ENCODE measurements around the gene SFSWAP. TPM values are rescaled to one million over a fixed set of nuclear protein-coding genes. Genes with fewer than 3 reads are reported as not detected.

SFSWAP gene
- total RNA-seq, 1 donor from 2014 or later = 81.2 TPM

DNA sequence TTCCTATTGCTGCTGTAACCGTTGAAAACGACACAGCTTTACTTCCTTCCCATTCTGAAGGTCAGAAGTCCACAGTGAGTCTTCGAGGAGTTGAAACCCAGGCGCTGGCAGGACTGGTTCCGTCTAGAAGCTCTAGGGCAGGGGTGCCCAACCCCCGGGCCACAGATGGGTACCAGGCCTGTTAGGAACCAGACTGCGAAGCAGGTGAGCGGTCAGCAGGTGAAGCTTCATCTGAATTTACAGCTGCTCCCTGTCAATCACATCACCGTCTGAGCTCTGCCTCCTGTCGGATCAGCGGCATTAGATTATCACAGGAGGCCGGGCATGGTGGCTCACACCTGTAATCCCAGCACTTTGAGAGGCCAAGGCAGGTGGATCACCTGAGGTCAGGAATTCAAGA, 12.6 kb upstream of the SFSWAP start:
- DNase-seq = no peak
- Mint-ChIP-seq H3K27me3 (ENCODE audit: unreplicated experiment) (peaks cover 1% of the 10 kb centered on the region), H3K4me3 (ENCODE audit: unreplicated experiment) (no peak overlapping the region)

DNA sequence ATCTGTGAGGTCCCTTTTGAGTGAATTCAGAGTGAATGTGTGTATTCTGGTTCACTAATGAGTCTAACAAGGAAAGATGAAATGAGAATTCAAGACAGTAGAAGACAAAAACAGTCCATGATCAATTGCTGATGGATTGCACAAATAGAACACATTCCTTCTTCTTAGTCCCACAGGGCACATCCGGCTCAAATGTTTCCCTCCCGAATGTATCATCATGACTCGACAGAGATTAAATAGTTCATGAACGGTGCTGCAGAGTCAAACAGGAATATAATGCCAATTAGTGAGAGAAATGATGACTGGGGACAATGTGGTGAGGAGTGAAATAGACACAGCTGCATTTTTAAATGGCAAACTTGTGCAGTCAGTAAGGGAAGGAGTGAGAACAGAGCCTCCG, 11.5 kb upstream of the SFSWAP start:
- no peaks in the 10 kb centered on the region for H3K4me1 Mint-ChIP-seq (ENCODE audit: low read depth, unreplicated experiment)
- H3K4me3 Mint-ChIP-seq (ENCODE audit: unreplicated experiment) = no peak overlapping the region
- H3K27ac Mint-ChIP-seq (ENCODE audit: unreplicated experiment) = no peak overlapping the region
- no peak for DNase-seq
- TF ChIP-seq, protein P1, sequence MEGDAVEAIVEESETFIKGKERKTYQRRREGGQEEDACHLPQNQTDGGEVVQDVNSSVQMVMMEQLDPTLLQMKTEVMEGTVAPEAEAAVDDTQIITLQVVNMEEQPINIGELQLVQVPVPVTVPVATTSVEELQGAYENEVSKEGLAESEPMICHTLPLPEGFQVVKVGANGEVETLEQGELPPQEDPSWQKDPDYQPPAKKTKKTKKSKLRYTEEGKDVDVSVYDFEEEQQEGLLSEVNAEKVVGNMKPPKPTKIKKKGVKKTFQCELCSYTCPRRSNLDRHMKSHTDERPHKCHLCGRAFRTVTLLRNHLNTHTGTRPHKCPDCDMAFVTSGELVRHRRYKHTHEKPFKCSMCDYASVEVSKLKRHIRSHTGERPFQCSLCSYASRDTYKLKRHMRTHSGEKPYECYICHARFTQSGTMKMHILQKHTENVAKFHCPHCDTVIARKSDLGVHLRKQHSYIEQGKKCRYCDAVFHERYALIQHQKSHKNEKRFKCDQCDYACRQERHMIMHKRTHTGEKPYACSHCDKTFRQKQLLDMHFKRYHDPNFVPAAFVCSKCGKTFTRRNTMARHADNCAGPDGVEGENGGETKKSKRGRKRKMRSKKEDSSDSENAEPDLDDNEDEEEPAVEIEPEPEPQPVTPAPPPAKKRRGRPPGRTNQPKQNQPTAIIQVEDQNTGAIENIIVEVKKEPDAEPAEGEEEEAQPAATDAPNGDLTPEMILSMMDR (IDR thresholded peaks at IDR 0.05; ENCODE audit: partially characterized antibody, unreplicated experiment) = no peak
- H3K9me3 Mint-ChIP-seq (ENCODE audit: unreplicated experiment) = peaks cover 1% of the 10 kb centered on the region
- H3K27me3 Mint-ChIP-seq (ENCODE audit: unreplicated experiment) = no peaks in the 10 kb centered on the region
- peaks cover 8% of the 10 kb centered on the region for H3K36me3 Mint-ChIP-seq (ENCODE audit: unreplicated experiment)

More for the DNA sequence above, 12.6 kb upstream of the SFSWAP start:
- TF ChIP-seq, protein P1 (IDR thresholded peaks at IDR 0.05; ENCODE audit: partially characterized antibody, unreplicated experiment) = no peak
- Mint-ChIP-seq H3K9me3 (ENCODE audit: unreplicated experiment) (peaks cover 1% of the 10 kb centered on the region), H3K4me1 (ENCODE audit: low read depth, unreplicated experiment) (no peaks in the 10 kb centered on the region), H3K27ac (ENCODE audit: unreplicated experiment) (no peak overlapping the region), H3K36me3 (ENCODE audit: unreplicated experiment) (no peaks in the 10 kb centered on the region)

DNA sequence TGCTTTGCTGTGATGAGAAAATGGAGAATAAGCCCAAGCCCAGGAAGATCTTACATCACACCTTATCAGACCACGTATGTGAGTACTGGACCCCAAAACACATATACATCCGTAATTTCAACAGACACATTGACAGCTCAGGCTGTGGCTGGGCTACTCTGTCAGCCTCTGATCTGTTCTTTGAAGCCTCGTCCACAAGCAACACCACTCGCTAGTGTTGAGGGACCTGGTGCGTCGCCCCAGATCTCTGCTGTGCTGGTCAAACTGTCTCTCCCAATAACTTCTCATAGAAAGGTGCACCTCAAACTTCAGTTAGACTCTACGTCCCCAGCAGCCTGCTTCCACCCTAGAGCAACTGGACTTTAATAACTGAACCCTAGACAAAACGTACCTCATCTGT, 10.6 kb upstream of the SFSWAP start:
- TF ChIP-seq, protein P1 (IDR thresholded peaks at IDR 0.05; ENCODE audit: partially characterized antibody, unreplicated experiment) = no peak
- no peaks in the 10 kb centered on the region for H3K27me3 Mint-ChIP-seq (ENCODE audit: unreplicated experiment)
- H3K9me3 Mint-ChIP-seq (ENCODE audit: unreplicated experiment) = peaks cover 3% of the 10 kb centered on the region
- no peak overlapping the region for H3K27ac Mint-ChIP-seq (ENCODE audit: unreplicated experiment)
- peaks cover 8% of the 10 kb centered on the region for H3K36me3 Mint-ChIP-seq (ENCODE audit: unreplicated experiment)
- no peak for DNase-seq
- no peaks in the 10 kb centered on the region for H3K4me1 Mint-ChIP-seq (ENCODE audit: low read depth, unreplicated experiment)
- H3K4me3 Mint-ChIP-seq (ENCODE audit: unreplicated experiment) = no peak overlapping the region

DNA sequence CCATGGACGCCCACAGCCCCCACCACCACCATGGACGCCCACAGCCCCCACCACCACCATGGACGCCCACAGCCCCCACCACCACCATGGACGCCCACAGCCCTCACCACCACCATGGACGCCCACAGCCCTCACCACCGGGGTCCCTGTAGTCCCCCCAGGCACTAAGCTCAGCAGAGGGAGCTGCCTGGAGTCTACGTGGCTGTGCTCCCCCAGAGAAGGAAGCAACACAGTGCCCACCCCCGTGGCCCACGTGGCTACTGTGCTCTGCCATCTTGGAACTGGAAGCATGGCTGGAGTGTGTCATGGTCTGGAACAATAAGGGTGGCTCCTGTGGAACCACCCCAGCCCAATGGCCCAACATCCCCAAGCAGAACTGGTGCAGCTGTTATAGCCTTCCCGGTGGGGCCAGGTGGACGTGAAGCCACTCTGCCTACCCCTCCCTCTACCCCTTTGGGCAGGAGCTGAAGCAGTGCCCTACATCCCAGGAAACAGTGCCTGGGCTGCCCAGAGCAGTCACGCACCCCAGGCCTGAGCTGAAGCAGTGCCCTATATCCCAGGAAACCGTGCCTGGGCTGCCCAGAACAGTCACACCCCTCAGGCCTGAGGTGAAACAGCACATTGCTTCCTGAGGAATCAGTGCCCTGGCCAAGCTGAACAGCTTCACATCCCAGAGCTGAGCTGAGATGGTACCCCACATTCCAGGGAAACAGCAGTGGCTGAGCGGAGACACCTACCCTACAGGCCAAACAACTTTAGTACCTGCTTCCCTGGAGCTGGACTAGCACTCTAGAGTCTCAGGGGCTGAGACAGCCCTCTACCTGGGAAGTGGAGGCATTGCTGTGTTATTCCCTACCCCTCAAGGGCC, 9.0 kb upstream of the SFSWAP start:
- H3K9me3 Mint-ChIP-seq (ENCODE audit: unreplicated experiment) = peaks cover 3% of the 10 kb centered on the region
- no peak overlapping the region for H3K27ac Mint-ChIP-seq (ENCODE audit: unreplicated experiment)
- peaks cover 8% of the 10 kb centered on the region for H3K36me3 Mint-ChIP-seq (ENCODE audit: unreplicated experiment)
- H3K27me3 Mint-ChIP-seq (ENCODE audit: unreplicated experiment) = no peaks in the 10 kb centered on the region
- no peak for DNase-seq
- H3K4me3 Mint-ChIP-seq (ENCODE audit: unreplicated experiment) = no peak overlapping the region
- TF ChIP-seq, protein P1 (IDR thresholded peaks at IDR 0.05; ENCODE audit: partially characterized antibody, unreplicated experiment) = no peak
- H3K4me1 Mint-ChIP-seq (ENCODE audit: low read depth, unreplicated experiment) = no peaks in the 10 kb centered on the region

DNA sequence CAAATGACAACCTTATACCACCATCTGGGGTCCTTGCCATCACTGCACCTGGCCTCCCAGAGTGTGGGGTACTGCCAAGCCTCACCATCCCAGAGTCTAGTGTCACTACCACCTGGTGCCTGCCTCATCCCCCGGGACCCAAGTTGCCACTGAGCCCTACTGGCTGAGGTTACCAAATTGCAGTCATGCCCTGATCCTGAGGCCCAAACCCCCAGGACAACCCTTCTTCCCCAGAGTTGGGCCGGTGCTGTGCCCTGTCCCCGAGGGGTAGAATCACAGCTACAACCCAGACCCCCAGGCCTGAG, 8.4 kb upstream of the SFSWAP start:
- Mint-ChIP-seq H3K4me3 (ENCODE audit: unreplicated experiment) (no peak overlapping the region), H3K36me3 (ENCODE audit: unreplicated experiment) (peaks cover 8% of the 10 kb centered on the region), H3K9me3 (ENCODE audit: unreplicated experiment) (peaks cover 3% of the 10 kb centered on the region), H3K4me1 (ENCODE audit: low read depth, unreplicated experiment) (no peaks in the 10 kb centered on the region), H3K27me3 (ENCODE audit: unreplicated experiment) (peaks cover 2% of the 10 kb centered on the region), H3K27ac (ENCODE audit: unreplicated experiment) (no peak overlapping the region)
- no peak for DNase-seq
- TF ChIP-seq, protein P1 (IDR thresholded peaks at IDR 0.05; ENCODE audit: partially characterized antibody, unreplicated experiment) = no peak

Measured in glutamatergic neuron (in vitro differentiated cells).